Muscle layer of colon (tissue), 2 donors: ENCODE data around the gene NUDT9.
"Not testable (repeated sequence)": the region's sequence is repeated elsewhere in the genome, so short reads cannot be mapped to it uniquely, and the experiment has no call there.

ENCODE experiments used
- H3K27ac ChIP-seq: one replicate; pipeline ENCODE4 v1.7.0; 2013; ENCODE audit warnings: low read depth, mild to moderate bottlenecking, low read length, moderate library complexity
- H3K27me3 ChIP-seq, 2 donors: one replicate each; pipeline ENCODE4 v1.7.0; 2013; ENCODE audit warnings: low read length in 2 of 2, mild to moderate bottlenecking in 2 of 2; ENCODE audit not compliant: insufficient read depth in 2 of 2, control insufficient read depth in 1 of 2
- H3K36me3 ChIP-seq: one replicate; pipeline ENCODE4 v1.7.0; 2013; ENCODE audit warnings: mild to moderate bottlenecking, low read length; ENCODE audit not compliant: insufficient read depth
- H3K4me1 ChIP-seq: one replicate; pipeline ENCODE4 v1.7.0; 2013; ENCODE audit warnings: mild to moderate bottlenecking, low read length; ENCODE audit not compliant: insufficient read depth
- H3K4me3 ChIP-seq, 2 donors: one replicate each; pipeline ENCODE4 v1.7.0; 2013; ENCODE audit warnings: low read length in 2 of 2, low read depth in 1 of 2, mild to moderate bottlenecking in 1 of 2, moderate library complexity in 1 of 2
- H3K9ac ChIP-seq: one replicate; pipeline ENCODE4 v1.7.0; 2013; ENCODE audit warnings: low read length
- H3K9me3 ChIP-seq: one replicate; pipeline ENCODE4 v1.7.0; 2013; ENCODE audit warnings: mild to moderate bottlenecking, low read length
- donor health status: abdominal sarcoma.
- donor health status: Adenocarcinoma of cecum.

The NUDT9 gene

GRCh38 chr4:87391576-87392054 is 30.8 kb upstream of the NUDT9 start:
- Histone ChIP-seq H3K9me3 (no peaks in the 10 kb centered on the region), H3K27me3 (no peaks in the 10 kb centered on the region), H3K4me1 (peaks cover 8% of the 10 kb centered on the region), H3K36me3 (no peaks in the 10 kb centered on the region), H3K27ac (peak overlapping the region; percentile 91), H3K9ac (peak overlapping the region; percentile 86), H3K4me3 (peak overlapping the region; percentile 52 to 92)

GRCh38 chr4:87392183-87392582 is 30.2 kb upstream of the NUDT9 start:
- Histone ChIP-seq H3K27ac (no peak overlapping the region), H3K9me3 (no peaks in the 10 kb centered on the region), H3K4me3 (no peak overlapping the region), H3K27me3 (no peaks in the 10 kb centered on the region), H3K36me3 (no peaks in the 10 kb centered on the region), H3K9ac (no peak overlapping the region), H3K4me1 (peaks cover 8% of the 10 kb centered on the region)

GRCh38 chr4:87395073-87395472 is 27.3 kb upstream of the NUDT9 start:
- not testable (repeated sequence) for H3K27me3 ChIP-seq, H3K9ac ChIP-seq, H3K4me3 ChIP-seq, H3K27ac ChIP-seq, H3K4me1 ChIP-seq, H3K36me3 ChIP-seq, H3K9me3 ChIP-seq

GRCh38 chr4:87395851-87396250 is 26.5 kb upstream of the NUDT9 start:
- not testable (repeated sequence) for H3K36me3 ChIP-seq, H3K9ac ChIP-seq, H3K27ac ChIP-seq, H3K4me3 ChIP-seq, H3K9me3 ChIP-seq, H3K27me3 ChIP-seq, H3K4me1 ChIP-seq

GRCh38 chr4:87399148-87399547 is 23.2 kb upstream of the NUDT9 start:
- no peak overlapping the region for H3K27ac ChIP-seq
- H3K9me3 ChIP-seq, result no peaks in the 10 kb centered on the region
- no peaks in the 10 kb centered on the region for H3K27me3 ChIP-seq
- H3K4me1 ChIP-seq, result no peaks in the 10 kb centered on the region
- H3K4me3 ChIP-seq, result no peak overlapping the region
- H3K9ac ChIP-seq, result no peak overlapping the region
- no peaks in the 10 kb centered on the region for H3K36me3 ChIP-seq

GRCh38 chr4:87399954-87400353 is 22.4 kb upstream of the NUDT9 start:
- H3K9me3 ChIP-seq, result no peaks in the 10 kb centered on the region
- H3K27ac ChIP-seq, result no peak overlapping the region
- H3K4me3 ChIP-seq, result no peak overlapping the region
- H3K27me3 ChIP-seq, result no peaks in the 10 kb centered on the region
- H3K4me1 ChIP-seq, result no peaks in the 10 kb centered on the region
- no peak overlapping the region for H3K9ac ChIP-seq
- no peaks in the 10 kb centered on the region for H3K36me3 ChIP-seq

- H3K9ac ChIP-seq, H3K27me3 ChIP-seq, H3K4me3 ChIP-seq, H3K9me3 ChIP-seq, H3K4me1 ChIP-seq, H3K27ac ChIP-seq, H3K36me3 ChIP-seq: not testable (repeated sequence)
Observed at GRCh38 chr4:87403732-87404131, 18.6 kb upstream of the NUDT9 start.

GRCh38 chr4:87405211-87405820 is 17.1 kb upstream of the NUDT9 start:
- Histone ChIP-seq H3K36me3 (no peaks in the 10 kb centered on the region), H3K4me1 (no peaks in the 10 kb centered on the region), H3K9me3 (no peaks in the 10 kb centered on the region), H3K9ac (no peak overlapping the region), H3K4me3 (no peak overlapping the region), H3K27ac (no peak overlapping the region), H3K27me3 (no peaks in the 10 kb centered on the region)

GRCh38 chr4:87406462-87406861 is 15.9 kb upstream of the NUDT9 start:
- Histone ChIP-seq H3K27ac (no peak overlapping the region), H3K4me3 (no peak overlapping the region), H3K36me3 (no peaks in the 10 kb centered on the region)

GRCh38 chr4:87406902-87407301 is 15.5 kb upstream of the NUDT9 start:
- H3K4me3 ChIP-seq, H3K9ac ChIP-seq, H3K27ac ChIP-seq, H3K4me1 ChIP-seq, H3K27me3 ChIP-seq, H3K9me3 ChIP-seq, H3K36me3 ChIP-seq: not testable (repeated sequence)

More at GRCh38 chr4:87406462-87406861, 15.9 kb upstream of the NUDT9 start:
- Histone ChIP-seq H3K9ac (no peak overlapping the region), H3K9me3 (no peaks in the 10 kb centered on the region), H3K4me1 (no peaks in the 10 kb centered on the region), H3K27me3 (no peaks in the 10 kb centered on the region)

GRCh38 chr4:87409420-87409939 is 12.9 kb upstream of the NUDT9 start:
- no peaks in the 10 kb centered on the region for H3K9me3 ChIP-seq
- H3K27ac ChIP-seq, result no peak overlapping the region
- no peaks in the 10 kb centered on the region for H3K4me1 ChIP-seq
- H3K4me3 ChIP-seq, result no peak overlapping the region
- H3K27me3 ChIP-seq, result no peaks in the 10 kb centered on the region
- H3K36me3 ChIP-seq, result no peaks in the 10 kb centered on the region
- H3K9ac ChIP-seq, result no peak overlapping the region

GRCh38 chr4:87410157-87410556 is 12.2 kb upstream of the NUDT9 start:
- H3K36me3 ChIP-seq, result no peaks in the 10 kb centered on the region
- no peak overlapping the region for H3K9ac ChIP-seq
- no peak overlapping the region for H3K27ac ChIP-seq
- no peaks in the 10 kb centered on the region for H3K4me1 ChIP-seq
- H3K4me3 ChIP-seq, result no peak overlapping the region
- no peaks in the 10 kb centered on the region for H3K27me3 ChIP-seq
- H3K9me3 ChIP-seq, result no peaks in the 10 kb centered on the region
